ENCODE results near the gene SORD.
"Not testable (repeated sequence)": the region's sequence is repeated elsewhere in the genome, so short reads cannot be mapped to it uniquely, and the experiment has no call there.

SORD gene

DNA sequence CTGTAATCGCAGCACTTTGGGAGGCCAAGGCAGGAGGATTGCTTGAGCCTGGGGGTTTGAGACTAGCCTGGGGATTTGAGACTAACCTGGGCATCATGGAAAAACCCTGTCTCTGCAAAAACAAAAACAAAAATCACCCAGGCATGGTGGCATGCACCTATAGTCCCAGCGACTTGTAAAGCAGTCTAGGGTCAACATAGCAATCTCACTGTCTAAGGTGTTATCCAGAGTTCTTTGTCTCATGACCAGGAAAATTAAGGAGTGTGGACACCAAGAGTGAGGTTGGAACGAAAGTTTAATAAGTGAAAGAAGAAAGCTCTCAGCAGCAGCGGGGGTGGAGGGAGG is 25.4 kb downstream of the SORD start:
- H3K4me3 ChIP-seq; H3K27ac ChIP-seq; H3K27me3 ChIP-seq; intact Hi-C loops (cut with DNase I; ENCODE audit: low total_unique reads); H3K9me3 ChIP-seq; DNase-seq; H3K36me3 ChIP-seq: not testable (repeated sequence)
- peaks cover 0 to 23% (median 5%) of the 10 kb centered on the region in 4 donors for H3K4me1 ChIP-seq

- Histone ChIP-seq H3K4me1 (peaks cover 0 to 23% (median 5%) of the 10 kb centered on the region in 4 donors), H3K36me3 (no peaks in the 10 kb centered on the region), H3K27me3 (no peaks in the 10 kb centered on the region), H3K9me3 (no peaks in the 10 kb centered on the region), H3K27ac (peak overlapping the region in 1 of 2 donors; percentile 42), H3K4me3 (no peak overlapping the region)
- intact Hi-C loops (cut with DNase I; ENCODE audit: low total_unique reads) = no loop called here
- DNase-seq = no peak
- TF ChIP-seq, protein P1, sequence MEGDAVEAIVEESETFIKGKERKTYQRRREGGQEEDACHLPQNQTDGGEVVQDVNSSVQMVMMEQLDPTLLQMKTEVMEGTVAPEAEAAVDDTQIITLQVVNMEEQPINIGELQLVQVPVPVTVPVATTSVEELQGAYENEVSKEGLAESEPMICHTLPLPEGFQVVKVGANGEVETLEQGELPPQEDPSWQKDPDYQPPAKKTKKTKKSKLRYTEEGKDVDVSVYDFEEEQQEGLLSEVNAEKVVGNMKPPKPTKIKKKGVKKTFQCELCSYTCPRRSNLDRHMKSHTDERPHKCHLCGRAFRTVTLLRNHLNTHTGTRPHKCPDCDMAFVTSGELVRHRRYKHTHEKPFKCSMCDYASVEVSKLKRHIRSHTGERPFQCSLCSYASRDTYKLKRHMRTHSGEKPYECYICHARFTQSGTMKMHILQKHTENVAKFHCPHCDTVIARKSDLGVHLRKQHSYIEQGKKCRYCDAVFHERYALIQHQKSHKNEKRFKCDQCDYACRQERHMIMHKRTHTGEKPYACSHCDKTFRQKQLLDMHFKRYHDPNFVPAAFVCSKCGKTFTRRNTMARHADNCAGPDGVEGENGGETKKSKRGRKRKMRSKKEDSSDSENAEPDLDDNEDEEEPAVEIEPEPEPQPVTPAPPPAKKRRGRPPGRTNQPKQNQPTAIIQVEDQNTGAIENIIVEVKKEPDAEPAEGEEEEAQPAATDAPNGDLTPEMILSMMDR (IDR thresholded peaks at IDR 0.05) = no peak
These were observed 26.0 kb downstream of the SORD start for GRCh38 chr15:45048794-45049631.

- Histone ChIP-seq H3K4me3 (no peak overlapping the region), H3K27me3 (no peaks in the 10 kb centered on the region), H3K36me3 (no peaks in the 10 kb centered on the region), H3K4me1 (peaks cover 0 to 23% (median 5%) of the 10 kb centered on the region in 4 donors), H3K9me3 (no peaks in the 10 kb centered on the region), H3K27ac (peak overlapping the region in 1 of 2 donors; percentile 12)
- intact Hi-C loops (cut with DNase I; ENCODE audit: low total_unique reads) = no loop called here
- TF ChIP-seq, protein P1 (IDR thresholded peaks at IDR 0.05) = no peak
- DNase-seq = no peak
These were observed 27.6 kb downstream of the SORD start for GRCh38 chr15:45050587-45050986.

DNA sequence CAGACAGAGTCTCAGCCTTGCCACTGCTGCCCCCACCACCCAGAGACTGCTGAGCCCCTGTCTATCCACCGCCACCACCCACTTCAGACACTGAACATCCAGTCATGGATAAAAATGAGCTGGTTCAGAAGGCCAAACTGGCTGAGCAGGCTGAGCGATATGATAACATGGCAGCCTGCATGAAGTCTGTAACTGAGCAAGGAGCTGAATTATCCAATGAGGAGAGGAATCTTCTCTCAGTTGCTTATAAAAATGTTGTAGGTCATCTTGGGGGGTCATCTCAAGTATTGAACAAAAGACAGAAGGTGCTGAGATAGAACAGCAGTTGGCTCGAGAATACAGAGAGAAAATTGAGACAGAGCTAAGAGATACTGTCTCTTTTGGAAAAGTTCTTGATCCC is 29.7 kb downstream of the SORD start:
- H3K4me1 ChIP-seq = peaks cover 0 to 23% (median 5%) of the 10 kb centered on the region in 4 donors
- H3K9me3 ChIP-seq; intact Hi-C loops (cut with DNase I; ENCODE audit: low total_unique reads); H3K4me3 ChIP-seq; DNase-seq; H3K27ac ChIP-seq; H3K36me3 ChIP-seq; H3K27me3 ChIP-seq: not testable (repeated sequence)

- H3K27me3 ChIP-seq; H3K4me1 ChIP-seq; H3K27ac ChIP-seq; H3K36me3 ChIP-seq; DNase-seq; H3K4me3 ChIP-seq; intact Hi-C loops (cut with DNase I; ENCODE audit: low total_unique reads); H3K9me3 ChIP-seq: not testable (repeated sequence)
These were observed 36.0 kb downstream of the SORD start for GRCh38 chr15:45058690-45059675.

DNA sequence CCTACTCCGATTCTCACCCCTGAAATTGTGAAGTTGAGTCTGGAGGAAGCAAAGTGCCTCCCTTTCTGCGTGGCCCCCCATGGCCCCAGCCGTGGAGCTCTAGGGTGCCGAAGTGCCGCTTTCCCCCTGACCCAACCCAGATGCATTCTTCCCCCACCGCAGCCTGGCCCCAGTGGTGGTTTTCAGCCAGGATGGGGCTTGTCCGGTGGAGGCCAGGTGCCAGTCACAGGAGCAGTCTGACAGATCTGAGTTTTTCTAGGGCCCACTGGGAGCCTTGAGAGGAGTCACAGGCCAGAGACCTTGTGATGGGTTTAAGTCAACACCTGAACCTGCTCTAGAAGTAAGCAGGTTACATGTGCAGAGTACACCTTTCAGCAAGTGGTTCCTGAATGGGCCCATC is 39.3 kb downstream of the SORD start:
- H3K27me3 ChIP-seq; H3K4me3 ChIP-seq; DNase-seq; H3K9me3 ChIP-seq; intact Hi-C loops (cut with DNase I; ENCODE audit: low total_unique reads); H3K4me1 ChIP-seq; H3K27ac ChIP-seq; H3K36me3 ChIP-seq: not testable (repeated sequence)

DNA sequence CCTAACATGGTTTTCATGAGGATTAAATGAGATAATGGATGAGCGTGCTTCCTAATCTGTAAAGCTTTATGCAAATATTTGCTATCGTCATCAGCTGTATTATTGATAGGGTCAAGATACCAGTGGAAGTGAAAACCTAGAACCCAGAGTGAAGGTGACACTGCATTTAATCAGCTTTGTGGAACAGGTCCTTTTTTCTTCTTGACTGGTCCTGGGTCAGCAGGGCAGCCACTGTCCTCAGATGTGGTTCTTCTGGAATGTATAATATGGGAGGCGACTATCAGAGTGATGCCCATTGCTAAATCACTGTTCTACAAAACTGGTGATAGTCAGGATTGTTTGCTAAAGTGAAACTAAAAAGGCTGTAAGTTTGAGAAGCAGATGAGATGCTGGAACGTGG is 41.4 kb downstream of the SORD start:
- H3K4me1 ChIP-seq = no peaks in the 10 kb centered on the region
- H3K27me3 ChIP-seq = no peaks in the 10 kb centered on the region
- H3K9me3 ChIP-seq = no peaks in the 10 kb centered on the region
- peaks cover 0 to 10% (median 5%) of the 10 kb centered on the region in 3 donors for H3K36me3 ChIP-seq
- no peak overlapping the region for H3K4me3 ChIP-seq
- TF ChIP-seq, protein P1 (IDR thresholded peaks at IDR 0.05) = no peak
- intact Hi-C loops (cut with DNase I; ENCODE audit: low total_unique reads) = no loop called here
- no peak for DNase-seq
- no peak overlapping the region for H3K27ac ChIP-seq

DNA sequence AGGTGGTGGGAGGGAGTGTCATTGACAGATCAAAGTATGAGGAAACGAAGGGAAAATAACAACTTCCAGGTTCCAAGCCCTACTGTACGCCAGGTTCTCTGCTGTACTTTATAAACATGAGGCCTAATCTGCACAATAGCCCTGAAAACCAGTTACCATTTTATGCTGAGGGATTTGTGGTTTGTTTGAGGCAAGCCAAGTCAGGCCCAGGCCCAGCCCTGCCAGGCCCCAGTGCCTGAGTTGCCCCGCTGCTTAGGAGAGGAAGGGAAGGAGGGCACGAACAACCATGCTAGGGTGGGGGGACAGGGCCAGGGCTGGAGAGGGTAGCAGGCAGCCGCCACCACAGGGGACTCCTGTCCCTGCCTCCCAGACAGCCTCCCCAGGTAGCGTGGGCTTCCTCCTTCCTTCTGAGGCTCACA is 47.0 kb downstream of the SORD start:
- H3K9me3 ChIP-seq; H3K4me3 ChIP-seq; intact Hi-C loops (cut with DNase I; ENCODE audit: low total_unique reads); DNase-seq; H3K4me1 ChIP-seq; H3K27me3 ChIP-seq; H3K27ac ChIP-seq: not testable (repeated sequence)
- peaks cover 0 to 11% (median 5%) of the 10 kb centered on the region in 3 donors for H3K36me3 ChIP-seq

DNA sequence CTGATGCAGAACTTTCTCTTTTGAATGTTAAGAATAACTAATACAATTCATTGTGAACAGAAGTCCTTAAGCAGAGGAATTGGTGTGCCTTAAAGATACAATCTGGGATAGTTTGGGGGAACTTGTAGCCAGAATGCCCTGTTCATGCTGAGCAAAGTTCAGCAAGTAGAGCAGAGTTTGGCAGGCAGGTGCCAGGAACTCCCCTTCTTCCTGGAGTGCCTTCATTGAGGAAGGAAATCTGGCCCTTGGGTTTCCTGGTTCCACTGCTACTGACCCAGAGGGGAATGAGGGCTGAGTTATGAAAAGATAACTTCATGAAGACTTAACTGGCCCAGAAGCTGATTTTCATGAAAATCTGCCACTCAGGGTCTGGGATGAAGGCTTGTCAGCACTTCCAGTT is 50.6 kb downstream of the SORD start:
- intact Hi-C loops (cut with DNase I; ENCODE audit: low total_unique reads); H3K4me1 ChIP-seq; H3K9me3 ChIP-seq; H3K4me3 ChIP-seq; H3K27me3 ChIP-seq; H3K27ac ChIP-seq; DNase-seq: not testable (repeated sequence)
- peaks cover 0 to 11% (median 0%) of the 10 kb centered on the region in 3 donors for H3K36me3 ChIP-seq

- H3K4me3 ChIP-seq; H3K36me3 ChIP-seq; H3K9me3 ChIP-seq; H3K27ac ChIP-seq; H3K27me3 ChIP-seq; DNase-seq; H3K4me1 ChIP-seq; intact Hi-C loops (cut with DNase I; ENCODE audit: low total_unique reads): not testable (repeated sequence)
These were observed 52.7 kb downstream of the SORD start for GRCh38 chr15:45075440-45076320.

Data from tibial artery (tissue), 4 donors.